NCI-H748 (cell line): Measurements from ENCODE around the gene DNAAF8.

Experiments
- DNase-seq: peaks from one replicate; lab custom pipeline; 2025; ENCODE audit not compliant: unreplicated experiment; lab: John Stamatoyannopoulos, UW

The DNAAF8 gene

GRCh38 chr16:4750896-4751295 lies 16.6 kb downstream of the DNAAF8 start:
- DNase-seq = no peak

GRCh38 chr16:4752351-4753100 lies 18.2 kb downstream of the DNAAF8 start:
- no peak for DNase-seq

- DNase-seq = no peak
Measured at GRCh38 chr16:4753227-4753626, 18.9 kb downstream of the DNAAF8 start.

- DNase-seq = no peak
Measured at GRCh38 chr16:4754865-4755264, 20.5 kb downstream of the DNAAF8 start.

GRCh38 chr16:4755687-4756086 lies 21.4 kb downstream of the DNAAF8 start:
- no peak for DNase-seq

- no peak for DNase-seq
Measured at GRCh38 chr16:4760221-4760910, 26.0 kb downstream of the DNAAF8 start.

GRCh38 chr16:4762205-4762604 lies 27.9 kb downstream of the DNAAF8 start:
- DNase-seq = no peak

GRCh38 chr16:4763791-4764190 lies 29.5 kb downstream of the DNAAF8 start:
- DNase-seq = no peak

GRCh38 chr16:4765511-4766474 lies 31.5 kb downstream of the DNAAF8 start:
- no peak for DNase-seq

GRCh38 chr16:4766875-4767628 lies 32.7 kb downstream of the DNAAF8 start, which contains the start of gene ZNF500:
Gene ZNF500, minus strand, starts transcription at chr16:4767162. Its CDS starts 1,184 bp downstream, at chr16:4765978.
- DNase-seq = peak; percentile 94

- no peak for DNase-seq
Measured at GRCh38 chr16:4767872-4768548, 33.7 kb downstream of the DNAAF8 start.

GRCh38 chr16:4768549-4769305 lies 34.4 kb downstream of the DNAAF8 start:
- peak; percentile 94 for DNase-seq

- no peak for DNase-seq
Measured at GRCh38 chr16:4769306-4769638, 34.9 kb downstream of the DNAAF8 start.

- DNase-seq = no peak
Measured at GRCh38 chr16:4771646-4772045, 37.3 kb downstream of the DNAAF8 start.

- DNase-seq = no peak
Measured at GRCh38 chr16:4772351-4772750, 38.0 kb downstream of the DNAAF8 start.

- no peak for DNase-seq
Measured at GRCh38 chr16:4775005-4775404, 40.7 kb downstream of the DNAAF8 start.

GRCh38 chr16:4776141-4776705 lies 41.9 kb downstream of the DNAAF8 start:
- DNase-seq = no peak

GRCh38 chr16:4777339-4778049 lies 43.2 kb downstream of the DNAAF8 start:
- DNase-seq = no peak

GRCh38 chr16:4778050-4778392 lies 43.7 kb downstream of the DNAAF8 start:
- no peak for DNase-seq
